ENCODE measurements around the gene NANP.
"Not testable (repeated sequence)": the region's sequence is repeated elsewhere in the genome, so short reads cannot be mapped to it uniquely, and the experiment has no call there.

Gene NANP

DNA sequence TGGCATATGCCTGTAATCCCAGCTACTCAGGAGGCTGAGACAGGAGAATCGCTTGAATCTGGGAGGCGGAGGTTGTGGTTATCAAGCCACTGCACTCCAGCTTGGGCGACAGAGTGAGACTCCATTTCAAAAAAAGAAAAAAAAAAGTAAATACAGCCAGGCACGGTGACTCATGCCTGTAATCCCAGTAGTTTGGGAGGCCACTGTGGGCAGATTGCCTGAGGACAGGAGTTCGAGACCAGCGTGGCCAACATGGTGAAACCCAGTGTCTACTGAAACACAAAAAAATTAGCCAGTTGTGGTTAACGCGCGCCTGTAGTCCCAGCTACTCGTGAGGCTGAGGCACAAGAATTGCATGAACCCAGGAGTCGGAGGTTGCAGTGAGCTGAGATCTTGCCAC is 36.9 kb downstream of the NANP start:
- Histone ChIP-seq H3K4me3 (ENCODE audit: low read length in 2 of 2) (no peak overlapping the region), H3K9ac (ENCODE audit: low read length in 2 of 2) (no peak overlapping the region), H3K27ac (ENCODE audit: low read length) (no peak overlapping the region)

DNA sequence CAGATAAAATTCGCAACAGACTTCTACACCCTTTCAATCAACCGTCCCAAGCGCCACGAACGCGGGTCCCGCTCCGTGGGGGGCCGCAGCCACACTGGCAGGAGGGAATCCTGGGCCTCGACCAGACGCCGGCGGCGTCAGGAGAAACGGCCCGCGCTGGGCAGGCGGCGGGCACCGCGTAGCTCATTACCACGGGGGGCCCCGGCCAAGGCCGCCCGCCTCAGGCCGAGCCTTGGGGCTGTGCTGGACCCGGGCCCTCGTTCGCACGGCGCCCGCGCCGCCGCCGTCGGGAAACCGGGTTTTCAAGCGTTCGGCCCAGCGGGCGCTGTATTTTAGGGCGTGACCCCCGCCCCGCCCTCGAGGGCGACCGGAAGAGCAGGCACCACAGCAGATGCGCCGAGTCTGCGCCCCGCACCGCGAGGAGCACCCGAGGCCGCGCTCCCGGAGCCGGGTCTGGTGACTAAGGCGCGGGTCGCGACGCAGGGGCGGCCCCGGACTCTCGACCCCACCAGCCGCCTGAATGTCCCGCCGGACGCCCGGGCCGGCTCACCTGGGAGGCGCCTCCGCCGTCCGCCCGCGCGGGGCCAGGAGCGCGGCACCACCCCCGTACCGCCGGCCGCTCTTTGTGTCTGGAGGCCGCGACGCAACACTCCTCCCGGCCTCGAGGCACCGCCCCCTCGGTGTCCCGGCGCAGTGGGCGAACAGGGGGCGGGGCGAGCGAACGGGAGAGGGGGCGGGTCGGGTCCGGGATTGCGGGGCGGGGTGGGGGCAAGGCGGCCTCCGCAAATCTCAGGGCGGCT is 38.7 kb downstream of the NANP start, which contains the start of gene NINL:
Gene NINL, minus strand, starts transcription at position 627 of the 800 bp plus-strand sequence. CDS start 58,944 bp downstream, outside the sequence.
- Histone ChIP-seq H3K9me3 (ENCODE audit: control insufficient read depth in 2 of 2, low read length in 2 of 2) (no peaks in the 10 kb centered on the region), H3K27me3 (ENCODE audit: control insufficient read depth in 1 of 2, insufficient read depth in 2 of 2, low read length in 2 of 2) (no peaks in the 10 kb centered on the region), H3K4me3 (ENCODE audit: low read length in 2 of 2) (peak within 1 kb of the TSS; percentile 79 to 80), H3K36me3 (ENCODE audit: control insufficient read depth in 2 of 2, insufficient read depth in 2 of 2, low read length in 2 of 2) (no peaks in the 10 kb centered on the region), H3K9ac (ENCODE audit: low read length in 2 of 2) (peak within 1 kb of the TSS; percentile 71 to 73), H3K27ac (ENCODE audit: low read length) (no peak within 1 kb of the TSS), H3K4me1 (ENCODE audit: control insufficient read depth, insufficient read depth, low read length) (peaks cover 8% of the 10 kb centered on the region)

More for the DNA sequence above, 36.9 kb downstream of the NANP start:
- peaks cover 6% of the 10 kb centered on the region for H3K4me1 ChIP-seq (ENCODE audit: control insufficient read depth, insufficient read depth, low read length)
- no peaks in the 10 kb centered on the region for H3K9me3 ChIP-seq (ENCODE audit: control insufficient read depth in 2 of 2, low read length in 2 of 2)
- no peaks in the 10 kb centered on the region for H3K36me3 ChIP-seq (ENCODE audit: control insufficient read depth in 2 of 2, insufficient read depth in 2 of 2, low read length in 2 of 2)
- no peaks in the 10 kb centered on the region for H3K27me3 ChIP-seq (ENCODE audit: control insufficient read depth in 1 of 2, insufficient read depth in 2 of 2, low read length in 2 of 2)

- not testable (repeated sequence) for H3K27me3 ChIP-seq (ENCODE audit: control insufficient read depth in 1 of 2, insufficient read depth in 2 of 2, low read length in 2 of 2); H3K9me3 ChIP-seq (ENCODE audit: control insufficient read depth in 2 of 2, low read length in 2 of 2); H3K9ac ChIP-seq (ENCODE audit: low read length in 2 of 2); H3K27ac ChIP-seq (ENCODE audit: low read length); H3K4me3 ChIP-seq (ENCODE audit: low read length in 2 of 2); H3K36me3 ChIP-seq (ENCODE audit: control insufficient read depth in 2 of 2, insufficient read depth in 2 of 2, low read length in 2 of 2)
- H3K4me1 ChIP-seq (ENCODE audit: control insufficient read depth, insufficient read depth, low read length) = peaks cover 10% of the 10 kb centered on the region
Observed at GRCh38 chr20:25583607-25584006, 40.2 kb downstream of the NANP start.

DNA sequence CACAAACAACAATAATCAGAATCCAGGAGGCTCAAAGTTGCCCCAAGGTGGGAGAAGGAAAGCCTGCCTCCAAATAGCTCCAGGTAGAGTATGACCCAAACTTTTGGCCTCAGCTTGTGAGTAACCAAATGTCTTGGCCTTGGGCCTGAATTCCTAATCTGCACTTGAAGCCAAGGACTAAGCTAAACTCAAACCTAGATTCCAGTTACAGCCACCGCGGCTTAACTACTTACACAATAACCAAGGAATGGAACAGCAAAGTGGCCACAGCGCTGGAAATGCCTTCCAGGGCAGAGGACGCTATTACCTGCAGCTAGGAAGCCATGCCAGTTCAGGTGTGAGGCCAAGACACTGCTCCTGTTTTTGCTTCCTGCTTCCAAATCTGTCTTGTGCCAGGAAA is 43.1 kb downstream of the NANP start:
- H3K27me3 ChIP-seq (ENCODE audit: control insufficient read depth in 1 of 2, insufficient read depth in 2 of 2, low read length in 2 of 2) = no peaks in the 10 kb centered on the region
- no peaks in the 10 kb centered on the region for H3K9me3 ChIP-seq (ENCODE audit: control insufficient read depth in 2 of 2, low read length in 2 of 2)
- H3K4me3 ChIP-seq (ENCODE audit: low read length in 2 of 2) = no peak overlapping the region
- no peak overlapping the region for H3K9ac ChIP-seq (ENCODE audit: low read length in 2 of 2)
- H3K36me3 ChIP-seq (ENCODE audit: control insufficient read depth in 2 of 2, insufficient read depth in 2 of 2, low read length in 2 of 2) = no peaks in the 10 kb centered on the region
- peaks cover 10% of the 10 kb centered on the region for H3K4me1 ChIP-seq (ENCODE audit: control insufficient read depth, insufficient read depth, low read length)
- no peak overlapping the region for H3K27ac ChIP-seq (ENCODE audit: low read length)

DNA sequence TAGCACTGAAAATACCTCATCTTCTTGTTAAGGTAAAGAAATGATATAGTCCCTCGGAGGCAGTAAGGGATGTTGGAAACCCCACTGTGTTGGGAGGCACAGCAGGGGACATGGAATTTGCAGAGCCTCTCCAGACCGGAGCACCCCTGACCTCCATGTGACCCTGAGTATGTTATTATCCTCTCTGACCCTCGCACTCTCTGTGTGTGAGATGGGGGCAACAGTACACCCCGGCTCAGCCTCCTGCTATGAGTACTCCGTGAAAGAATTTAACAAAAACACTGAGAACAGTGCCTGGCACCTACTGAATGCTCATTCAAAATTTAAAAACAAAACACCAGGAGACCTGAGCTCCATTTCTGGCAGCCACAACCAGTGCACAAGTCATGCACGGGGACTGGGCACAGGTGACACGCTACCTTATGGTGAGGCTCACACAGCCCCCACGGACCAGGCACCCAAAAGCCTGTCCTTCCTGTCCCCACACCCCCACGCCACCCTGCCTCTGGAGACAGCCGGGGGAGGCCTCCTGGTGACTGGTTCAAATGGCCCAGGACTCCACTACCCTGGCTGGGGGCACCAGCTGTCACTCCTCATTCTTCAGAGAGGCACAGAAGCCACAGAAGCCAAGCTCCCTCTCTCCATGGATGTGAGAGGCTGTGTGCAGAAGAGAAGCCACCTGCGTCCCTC is 44.6 kb downstream of the NANP start:
- H3K27ac ChIP-seq (ENCODE audit: low read length) = no peak overlapping the region
- no peaks in the 10 kb centered on the region for H3K27me3 ChIP-seq (ENCODE audit: control insufficient read depth in 1 of 2, insufficient read depth in 2 of 2, low read length in 2 of 2)
- H3K9ac ChIP-seq (ENCODE audit: low read length in 2 of 2) = no peak overlapping the region
- no peak overlapping the region for H3K4me3 ChIP-seq (ENCODE audit: low read length in 2 of 2)
- H3K9me3 ChIP-seq (ENCODE audit: control insufficient read depth in 2 of 2, low read length in 2 of 2) = no peaks in the 10 kb centered on the region
- no peaks in the 10 kb centered on the region for H3K36me3 ChIP-seq (ENCODE audit: control insufficient read depth in 2 of 2, insufficient read depth in 2 of 2, low read length in 2 of 2)
- H3K4me1 ChIP-seq (ENCODE audit: control insufficient read depth, insufficient read depth, low read length) = peaks cover 4% of the 10 kb centered on the region

DNA sequence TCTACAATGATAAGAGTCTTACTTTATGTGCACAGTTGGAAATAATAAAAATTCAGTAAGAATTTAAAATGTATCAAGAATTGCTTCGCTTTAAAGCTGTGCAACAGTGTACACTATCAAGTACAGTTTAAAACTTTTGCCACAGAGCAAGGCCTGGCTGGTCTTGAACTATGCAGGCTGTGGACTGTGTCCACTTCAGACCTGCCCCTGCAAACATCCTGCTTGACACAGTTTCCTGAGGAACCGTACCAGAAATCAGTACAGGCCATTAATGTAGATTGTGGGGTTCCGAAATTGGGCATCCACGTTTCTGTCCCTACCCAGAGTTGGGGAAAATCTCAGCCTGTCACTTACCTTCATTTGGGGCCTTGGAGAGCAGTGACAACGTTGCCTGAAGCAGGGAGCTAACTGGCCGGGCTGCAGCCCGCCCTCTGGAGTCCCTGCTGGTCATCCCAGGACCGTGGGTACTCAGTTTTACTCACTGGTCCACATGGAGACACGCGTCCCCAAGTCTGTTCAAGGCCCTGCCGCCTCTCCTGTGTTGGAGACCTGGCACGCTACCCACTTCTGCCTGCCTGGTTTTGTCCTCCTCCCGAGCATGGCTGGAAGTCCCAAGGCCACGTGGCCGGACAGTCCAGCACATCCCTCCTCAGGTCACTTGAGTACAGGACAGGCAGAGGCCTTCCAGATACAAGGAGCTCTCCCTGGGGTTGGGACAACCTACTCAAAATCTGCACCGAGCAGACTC is 46.9 kb downstream of the NANP start:
- peaks cover 4% of the 10 kb centered on the region for H3K4me1 ChIP-seq (ENCODE audit: control insufficient read depth, insufficient read depth, low read length)

DNA sequence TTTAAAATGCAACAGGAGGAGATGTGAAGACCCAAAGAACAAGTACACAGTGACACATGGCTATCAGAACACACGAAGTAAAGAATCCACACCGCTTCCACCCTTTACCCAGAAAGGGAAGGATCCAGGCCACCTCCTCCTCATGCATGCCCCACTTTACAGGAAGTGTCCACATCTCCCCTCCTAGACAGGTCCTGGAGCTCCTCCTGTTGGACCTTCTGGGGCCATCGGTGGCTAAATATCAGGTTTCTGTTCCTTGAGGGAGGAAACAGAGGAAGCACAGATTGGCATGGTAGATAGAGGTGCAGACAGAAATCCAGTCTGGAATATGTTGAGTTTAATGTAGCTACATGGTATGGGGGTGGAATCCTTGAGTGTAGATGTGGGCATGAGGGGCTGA is 49.4 kb downstream of the NANP start:
- peaks cover 1% of the 10 kb centered on the region for H3K4me1 ChIP-seq (ENCODE audit: control insufficient read depth, insufficient read depth, low read length)
- no peaks in the 10 kb centered on the region for H3K27me3 ChIP-seq (ENCODE audit: control insufficient read depth in 1 of 2, insufficient read depth in 2 of 2, low read length in 2 of 2)

More for the DNA sequence above, 46.9 kb downstream of the NANP start:
- H3K4me3 ChIP-seq (ENCODE audit: low read length in 2 of 2) = no peak overlapping the region
- H3K9me3 ChIP-seq (ENCODE audit: control insufficient read depth in 2 of 2, low read length in 2 of 2) = no peaks in the 10 kb centered on the region
- H3K27me3 ChIP-seq (ENCODE audit: control insufficient read depth in 1 of 2, insufficient read depth in 2 of 2, low read length in 2 of 2) = no peaks in the 10 kb centered on the region
- no peaks in the 10 kb centered on the region for H3K36me3 ChIP-seq (ENCODE audit: control insufficient read depth in 2 of 2, insufficient read depth in 2 of 2, low read length in 2 of 2)
- no peak overlapping the region for H3K27ac ChIP-seq (ENCODE audit: low read length)
- H3K9ac ChIP-seq (ENCODE audit: low read length in 2 of 2) = no peak overlapping the region

DNA sequence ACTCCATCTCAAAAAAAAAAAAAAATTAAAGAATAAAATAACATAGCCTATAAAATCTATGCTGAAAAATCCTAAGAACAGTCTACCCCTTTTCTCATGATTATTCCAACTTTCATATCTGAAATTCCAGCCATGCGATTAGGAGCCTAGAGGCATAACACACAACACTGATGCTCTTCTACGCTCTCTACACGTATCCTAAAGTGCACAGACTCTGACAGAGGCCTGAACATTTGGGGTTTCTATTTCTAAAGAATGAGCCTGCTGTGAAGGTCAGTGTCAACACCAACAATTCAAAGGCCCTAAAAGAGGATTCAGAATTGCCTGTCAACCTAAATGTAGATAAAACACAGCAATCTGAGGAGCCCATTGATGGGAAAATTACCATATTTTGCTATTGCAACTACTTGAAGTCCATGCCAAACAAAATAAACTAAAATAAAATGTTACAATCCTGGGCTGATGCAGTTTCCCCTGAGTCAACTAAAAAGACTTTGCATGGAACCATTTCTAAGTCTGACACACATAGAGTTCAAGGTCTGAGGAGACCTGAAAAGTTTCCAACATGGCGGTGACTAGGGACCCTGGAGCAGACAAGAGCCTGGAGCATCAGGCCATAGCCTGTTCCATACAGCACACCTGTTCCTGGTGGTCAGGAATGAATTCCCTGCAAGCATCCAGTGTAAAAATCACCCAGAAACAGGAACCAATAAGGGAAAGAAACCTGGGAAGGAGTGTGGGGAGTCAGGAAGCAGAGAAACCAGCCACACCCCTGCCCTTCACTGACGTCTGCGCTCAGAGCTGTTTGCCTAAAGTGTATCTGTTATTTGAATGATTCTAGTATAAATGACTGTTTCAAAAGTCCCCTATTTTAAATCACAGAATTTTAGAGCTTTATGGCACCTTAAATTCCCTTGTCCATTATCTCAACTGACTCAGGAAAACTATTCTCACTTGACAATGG is 50.2 kb downstream of the NANP start:
- Histone ChIP-seq H3K36me3 (ENCODE audit: control insufficient read depth in 2 of 2, insufficient read depth in 2 of 2, low read length in 2 of 2) (no peaks in the 10 kb centered on the region), H3K4me3 (ENCODE audit: low read length in 2 of 2) (no peak overlapping the region), H3K9me3 (ENCODE audit: control insufficient read depth in 2 of 2, low read length in 2 of 2) (no peaks in the 10 kb centered on the region), H3K27me3 (ENCODE audit: control insufficient read depth in 1 of 2, insufficient read depth in 2 of 2, low read length in 2 of 2) (no peaks in the 10 kb centered on the region), H3K27ac (ENCODE audit: low read length) (no peak overlapping the region), H3K4me1 (ENCODE audit: control insufficient read depth, insufficient read depth, low read length) (no peaks in the 10 kb centered on the region), H3K9ac (ENCODE audit: low read length in 2 of 2) (no peak overlapping the region)

More for the DNA sequence above, 49.4 kb downstream of the NANP start:
- Histone ChIP-seq H3K9me3 (ENCODE audit: control insufficient read depth in 2 of 2, low read length in 2 of 2) (no peaks in the 10 kb centered on the region), H3K4me3 (ENCODE audit: low read length in 2 of 2) (no peak overlapping the region), H3K9ac (ENCODE audit: low read length in 2 of 2) (no peak overlapping the region), H3K27ac (ENCODE audit: low read length) (no peak overlapping the region), H3K36me3 (ENCODE audit: control insufficient read depth in 2 of 2, insufficient read depth in 2 of 2, low read length in 2 of 2) (no peaks in the 10 kb centered on the region)

- no peak overlapping the region for H3K27ac ChIP-seq (ENCODE audit: low read length)
- H3K9ac ChIP-seq (ENCODE audit: low read length in 2 of 2) = no peak overlapping the region
- no peak overlapping the region for H3K4me3 ChIP-seq (ENCODE audit: low read length in 2 of 2)
- no peaks in the 10 kb centered on the region for H3K4me1 ChIP-seq (ENCODE audit: control insufficient read depth, insufficient read depth, low read length)
- no peaks in the 10 kb centered on the region for H3K36me3 ChIP-seq (ENCODE audit: control insufficient read depth in 2 of 2, insufficient read depth in 2 of 2, low read length in 2 of 2)
- H3K27me3 ChIP-seq (ENCODE audit: control insufficient read depth in 1 of 2, insufficient read depth in 2 of 2, low read length in 2 of 2) = no peaks in the 10 kb centered on the region
- no peaks in the 10 kb centered on the region for H3K9me3 ChIP-seq (ENCODE audit: control insufficient read depth in 2 of 2, low read length in 2 of 2)
Observed at GRCh38 chr20:25571817-25572216, 52.0 kb downstream of the NANP start.

DNA sequence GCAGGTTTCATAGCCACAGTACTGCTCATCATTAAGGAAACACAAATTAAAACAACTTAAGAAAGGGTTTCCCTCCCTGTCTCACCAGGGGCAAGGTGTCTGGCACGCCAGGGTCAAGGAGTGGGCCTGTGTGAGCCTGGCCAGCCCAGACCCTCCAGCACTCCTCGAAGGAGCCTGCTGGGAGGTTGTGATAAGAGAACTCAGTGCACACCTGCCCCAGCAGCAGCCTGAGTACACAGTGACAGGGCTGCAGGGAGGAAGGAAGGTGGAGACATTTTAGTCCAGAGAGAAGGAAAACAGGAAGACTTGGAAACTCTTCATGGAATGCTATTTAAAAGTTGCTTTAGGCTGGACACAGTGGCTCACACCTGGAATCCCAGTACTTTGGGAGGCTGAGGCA is 52.6 kb downstream of the NANP start:
- H3K36me3 ChIP-seq (ENCODE audit: control insufficient read depth in 2 of 2, insufficient read depth in 2 of 2, low read length in 2 of 2) = no peaks in the 10 kb centered on the region
- H3K4me3 ChIP-seq (ENCODE audit: low read length in 2 of 2) = no peak overlapping the region
- no peaks in the 10 kb centered on the region for H3K9me3 ChIP-seq (ENCODE audit: control insufficient read depth in 2 of 2, low read length in 2 of 2)
- H3K27ac ChIP-seq (ENCODE audit: low read length) = no peak overlapping the region
- no peak overlapping the region for H3K9ac ChIP-seq (ENCODE audit: low read length in 2 of 2)
- no peaks in the 10 kb centered on the region for H3K4me1 ChIP-seq (ENCODE audit: control insufficient read depth, insufficient read depth, low read length)
- H3K27me3 ChIP-seq (ENCODE audit: control insufficient read depth in 1 of 2, insufficient read depth in 2 of 2, low read length in 2 of 2) = no peaks in the 10 kb centered on the region
